IPS DF 19.7 (cell line): ENCODE data around the gene KCNK6.
A peak's percentile ranks its signal among the peaks of the same experiment; 100 is the strongest.
"Not testable (repeated sequence)": the region's sequence is repeated elsewhere in the genome, so short reads cannot be mapped to it uniquely, and the experiment has no call there.

Experiments
- DNase-seq: peaks from one replicate; pipeline ENCODE4 v3.0.0-alpha.2; 2013; ENCODE audit warnings: low read depth, low spot score

KCNK6 gene

DNA sequence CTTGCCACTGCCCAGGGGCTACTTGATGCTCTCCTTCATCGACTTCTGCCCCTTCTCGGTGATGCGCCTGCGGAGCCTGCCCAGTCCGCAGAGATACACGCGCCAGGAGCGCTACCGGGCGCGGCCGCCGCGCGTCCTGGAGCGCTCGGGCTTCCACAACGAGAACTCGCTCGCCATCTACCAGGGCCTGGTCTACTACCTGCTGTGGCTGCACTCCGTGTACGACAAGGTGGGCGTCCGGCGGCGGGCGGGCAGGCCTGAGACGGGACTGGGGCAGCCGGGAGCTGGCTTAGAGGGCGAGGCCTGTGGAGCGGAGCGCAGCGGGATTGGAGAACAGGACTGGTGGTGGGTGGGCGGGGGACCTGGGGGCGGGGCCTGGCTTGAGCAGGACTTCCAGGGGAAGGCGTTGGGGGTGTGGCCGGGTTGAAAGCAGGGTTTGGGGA is 42.0 kb downstream of the KCNK6 start:
- peak; percentile 64 for DNase-seq

DNA sequence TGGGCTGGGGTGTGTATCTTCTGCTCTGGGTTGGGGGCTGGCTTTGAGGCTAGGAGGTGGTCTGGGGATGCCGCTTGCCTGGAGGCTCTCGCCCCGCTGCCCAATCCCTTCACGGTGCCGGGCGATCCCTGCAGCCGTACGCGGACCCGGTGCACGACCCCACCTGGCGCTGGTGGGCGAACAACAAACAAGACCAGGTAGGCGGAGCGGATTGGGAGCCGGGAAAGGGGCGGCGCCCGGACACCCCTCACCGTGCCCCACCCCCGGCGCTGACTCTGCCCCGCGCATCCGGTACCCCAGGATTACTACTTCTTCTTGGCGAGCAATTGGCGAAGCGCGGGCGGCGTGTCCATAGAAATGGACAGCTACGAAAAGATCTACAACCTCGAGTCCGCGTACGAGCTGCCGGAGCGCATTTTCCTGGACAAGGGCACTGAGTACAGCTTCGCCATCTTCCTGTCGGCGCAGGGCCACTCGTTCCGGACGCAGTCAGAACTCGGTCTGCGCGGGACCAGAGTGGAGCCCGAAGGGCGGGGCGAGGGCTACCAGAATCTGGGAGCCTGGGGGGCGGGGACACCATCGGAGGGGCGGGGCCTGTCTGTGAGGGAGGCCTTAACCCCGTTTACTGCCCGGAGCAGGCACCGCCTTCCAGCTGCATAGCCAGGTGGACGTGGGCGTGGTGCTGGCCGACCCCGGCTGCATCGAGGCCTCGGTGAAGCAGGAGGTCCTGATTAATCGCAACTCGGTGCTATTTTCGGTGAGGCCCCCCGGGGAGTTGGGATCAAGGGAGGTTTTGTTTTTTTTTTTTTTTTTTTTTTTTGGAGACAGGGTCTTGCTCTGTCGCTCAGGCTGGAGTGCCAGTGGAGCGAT is 42.7 kb downstream of the KCNK6 start:
- DNase-seq: peak; percentile 40

DNA sequence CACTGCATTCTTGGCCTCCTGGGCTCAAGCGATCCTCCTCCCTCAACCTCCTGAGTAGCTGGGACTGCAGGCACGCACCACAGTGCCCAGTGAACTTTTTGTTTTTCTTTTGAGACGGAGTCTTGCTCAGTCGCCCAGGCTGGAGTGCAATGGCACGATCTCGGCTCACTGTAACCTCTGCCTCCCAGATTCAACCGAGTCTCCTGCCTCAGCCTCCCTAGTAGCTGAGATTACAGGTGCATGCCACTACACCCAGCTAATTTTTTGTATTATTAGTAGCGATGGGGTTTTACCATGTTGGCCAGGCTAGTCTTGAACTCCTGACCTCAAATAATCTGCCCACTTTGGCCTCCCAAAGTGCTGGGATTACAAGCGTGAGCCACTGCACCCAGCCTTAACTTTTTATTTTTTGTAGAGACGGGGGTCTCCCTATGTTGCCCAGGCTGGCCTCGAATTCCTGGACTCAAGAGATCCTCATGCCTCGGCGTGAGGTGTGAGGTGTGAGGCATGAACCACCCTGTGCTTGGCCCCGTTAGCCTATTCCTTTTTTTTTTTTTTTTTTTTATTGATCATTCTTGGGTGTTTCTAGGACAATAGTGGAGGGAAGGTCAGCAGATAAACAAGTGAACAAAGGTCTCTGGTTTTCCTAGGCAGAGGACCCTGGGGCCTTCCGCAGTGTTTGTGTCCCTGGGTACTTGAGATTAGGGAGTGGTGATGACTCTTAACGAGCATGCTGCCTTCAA is 43.5 kb downstream of the KCNK6 start:
- not testable (repeated sequence) for DNase-seq

DNA sequence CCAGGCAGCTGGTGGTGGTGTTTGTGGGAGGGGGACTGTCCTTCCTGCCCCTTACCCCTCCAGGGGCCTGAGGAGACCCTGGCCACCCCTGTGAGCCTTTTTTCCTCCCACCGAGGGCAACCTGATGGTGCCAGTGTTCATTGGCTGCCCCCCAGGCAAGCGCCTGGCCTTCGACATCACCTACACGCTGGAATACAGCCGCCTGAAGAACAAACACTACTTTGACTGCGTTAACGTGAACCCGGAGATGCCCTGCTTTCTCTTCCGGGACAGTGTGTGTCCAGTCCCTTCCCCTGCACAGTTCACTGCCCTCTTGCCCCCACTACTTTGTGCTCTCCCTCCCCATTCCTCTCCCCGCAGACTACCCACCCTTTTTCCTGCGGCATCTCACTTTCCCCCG is 47.4 kb downstream of the KCNK6 start:
- DNase-seq: no peak

DNA sequence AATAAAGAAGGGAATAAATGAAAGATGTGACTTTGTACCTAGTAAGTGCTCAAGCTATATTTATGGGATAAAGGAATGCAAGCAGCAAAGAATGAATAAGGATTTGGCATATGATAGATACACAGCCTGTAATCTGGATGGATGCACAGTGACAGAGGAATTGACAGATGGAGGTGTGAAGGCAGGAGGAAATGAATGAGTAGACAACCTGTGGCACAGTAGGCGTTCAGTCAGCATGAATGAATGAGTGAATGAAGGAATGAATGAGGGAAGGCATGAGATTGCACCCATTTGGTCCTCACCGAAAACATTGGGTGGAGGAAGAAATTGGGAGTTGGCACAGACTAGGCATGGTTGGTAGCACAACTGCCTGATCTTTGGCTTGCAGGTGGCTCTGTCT is 49.9 kb downstream of the KCNK6 start:
- DNase-seq: no peak

DNA sequence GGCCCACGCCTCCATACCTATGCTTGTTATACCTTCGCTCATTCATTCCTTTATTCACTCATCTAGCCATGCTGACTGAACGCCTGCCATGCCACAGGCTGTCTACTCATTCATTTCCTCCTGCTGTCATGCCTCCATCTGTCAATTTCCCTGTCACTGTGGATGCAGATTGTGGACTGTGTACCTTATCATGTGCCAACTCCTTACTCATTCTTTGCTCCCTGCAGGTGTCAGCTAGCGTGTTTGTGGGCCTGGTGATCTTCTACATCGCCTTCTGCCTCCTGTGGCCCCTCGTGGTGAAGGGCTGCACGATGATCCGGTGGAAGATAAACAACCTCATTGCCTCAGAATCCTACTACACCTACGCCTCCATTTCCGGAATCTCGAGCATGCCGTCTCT is 50.7 kb downstream of the KCNK6 start:
- no peak for DNase-seq

DNA sequence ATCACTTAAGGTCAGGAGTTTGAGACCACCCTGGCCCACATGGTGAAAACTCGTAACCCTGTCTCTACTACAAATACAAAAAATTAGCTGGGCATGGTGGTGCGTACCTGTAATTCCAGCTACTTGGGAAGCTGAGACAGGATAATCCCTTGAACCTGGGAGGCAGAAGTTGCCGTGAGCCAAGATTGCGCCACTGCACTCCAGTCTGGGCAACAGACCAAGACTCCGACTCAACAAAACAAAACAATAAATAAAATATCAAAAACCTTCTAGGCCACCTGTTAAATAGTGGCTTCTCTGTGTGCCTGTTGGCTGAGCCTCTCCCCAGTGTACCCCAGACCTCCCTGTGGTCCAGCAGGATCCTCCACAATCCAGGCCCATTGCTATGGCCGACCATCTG is 51.4 kb downstream of the KCNK6 start:
- no peak for DNase-seq

DNA sequence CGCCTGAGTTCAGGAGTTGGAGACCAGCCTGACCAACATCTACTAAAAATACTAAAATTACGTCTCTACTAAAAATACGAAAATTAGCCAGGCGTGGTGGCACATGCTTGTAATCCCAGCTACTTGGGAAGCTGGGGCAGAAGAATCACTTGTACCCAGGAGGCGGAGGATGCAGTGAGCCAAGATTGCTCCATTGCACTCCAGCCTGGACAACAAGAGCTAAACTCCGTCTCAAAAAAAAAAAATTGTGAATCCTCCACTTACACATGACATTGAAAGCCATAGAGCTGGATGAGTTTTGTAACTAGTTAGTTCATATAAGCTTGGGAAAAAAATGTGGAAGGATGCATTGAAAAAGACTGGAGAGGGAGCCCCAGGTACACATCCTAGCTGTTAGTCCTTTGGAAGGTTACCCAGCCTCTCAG is 54.3 kb downstream of the KCNK6 start:
- no peak for DNase-seq

DNA sequence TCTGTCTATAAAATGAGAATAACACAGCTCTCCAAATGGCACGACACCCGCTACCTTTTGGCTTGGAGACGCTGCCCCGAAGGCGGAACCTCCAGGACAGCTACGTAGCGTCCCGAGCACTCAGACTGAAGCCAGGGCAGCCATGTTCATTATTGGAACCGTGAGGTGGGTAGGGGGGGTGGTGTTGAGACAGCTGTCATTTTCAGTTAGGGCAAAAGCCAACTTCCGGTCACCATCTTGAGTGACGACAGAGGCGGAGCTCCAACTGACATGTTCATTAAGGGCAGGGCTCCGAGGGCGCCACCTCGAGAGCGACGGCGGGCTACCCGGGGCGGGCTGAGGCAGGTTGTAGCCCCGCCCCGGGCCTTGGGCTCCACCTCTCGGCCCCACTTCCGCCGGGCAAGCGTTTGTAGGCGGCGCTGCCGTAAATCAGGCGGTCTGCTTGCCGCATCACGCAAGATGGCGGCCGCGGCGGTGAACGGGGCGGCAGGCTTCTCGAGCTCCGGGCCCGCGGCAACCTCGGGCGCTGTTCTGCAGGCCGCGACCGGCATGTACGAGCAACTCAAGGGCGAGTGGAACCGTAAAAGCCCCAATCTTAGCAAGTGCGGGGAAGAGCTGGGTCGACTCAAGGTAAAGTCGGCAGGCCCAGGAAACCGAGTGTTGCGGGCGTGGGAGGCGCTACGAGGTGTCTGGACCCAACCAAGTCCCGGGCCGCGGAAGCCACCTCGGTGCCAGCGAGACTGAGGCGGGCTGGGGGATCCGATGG is 54.9 kb downstream of the KCNK6 start, which contains the start of gene PSMD8:
Gene PSMD8 (plus strand): TSS at position 240 of the 766 bp plus-strand sequence. CDS start 31 bp downstream, at position 271.
- peak; percentile 99 for DNase-seq

DNA sequence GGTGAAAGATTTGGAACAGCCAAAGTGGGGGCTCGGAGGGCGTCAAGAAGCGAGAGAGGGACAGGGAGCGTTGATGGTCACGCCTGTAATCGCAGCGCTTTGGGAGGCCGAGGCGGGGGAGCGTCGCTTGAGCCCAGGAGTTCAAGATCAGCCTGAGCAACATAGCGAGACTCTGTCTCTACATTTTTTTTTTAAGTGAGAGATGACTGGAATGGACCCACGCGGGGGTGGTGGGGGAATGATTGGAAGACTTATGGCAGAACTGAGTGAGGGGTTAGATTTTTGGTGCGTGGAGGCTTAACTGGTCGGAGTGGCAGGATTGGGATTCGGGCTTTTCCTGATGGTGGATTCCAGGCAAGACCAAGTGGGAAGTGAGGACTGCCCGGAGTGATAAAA is 55.5 kb downstream of the KCNK6 start:
- DNase-seq: no peak

DNA sequence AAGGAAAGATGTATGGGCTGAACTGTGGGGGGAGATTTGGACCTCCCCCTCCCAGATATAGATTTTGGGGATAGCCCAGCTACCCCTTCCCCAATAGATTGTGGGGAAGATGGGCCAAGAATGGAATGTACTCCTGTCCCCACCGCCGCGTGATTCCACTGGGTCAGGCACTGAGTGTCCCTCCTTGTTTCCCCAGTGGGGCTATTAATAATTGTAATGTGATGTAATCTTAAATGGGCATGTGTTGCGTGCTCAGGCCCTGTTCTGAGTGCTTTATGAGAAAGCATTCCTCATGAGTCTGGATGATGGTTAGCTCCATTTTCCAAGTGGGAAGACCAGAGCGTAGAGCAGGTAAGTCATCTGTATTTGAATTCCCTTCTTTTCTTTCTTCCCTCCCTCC is 56.1 kb downstream of the KCNK6 start:
- DNase-seq: no peak

DNA sequence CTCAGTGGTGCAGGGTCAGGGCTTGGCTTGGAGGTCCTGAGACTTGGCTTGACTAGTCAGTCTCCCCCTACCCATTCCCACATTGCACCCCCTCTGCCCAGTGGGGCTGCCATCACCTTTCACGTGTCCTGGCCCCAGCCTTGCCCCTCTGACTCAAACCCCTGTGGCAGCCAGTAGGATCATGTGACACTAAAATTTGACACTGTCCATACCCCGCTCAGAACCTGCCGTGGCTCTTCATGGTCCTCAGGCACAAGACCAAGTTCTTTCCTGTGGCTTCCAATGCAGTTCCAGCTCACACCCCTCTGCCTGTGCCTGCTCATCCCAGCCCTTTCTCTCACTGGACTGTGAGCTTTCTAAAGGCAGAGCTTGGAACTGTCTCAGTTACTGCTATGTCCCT is 56.9 kb downstream of the KCNK6 start:
- no peak for DNase-seq

DNA sequence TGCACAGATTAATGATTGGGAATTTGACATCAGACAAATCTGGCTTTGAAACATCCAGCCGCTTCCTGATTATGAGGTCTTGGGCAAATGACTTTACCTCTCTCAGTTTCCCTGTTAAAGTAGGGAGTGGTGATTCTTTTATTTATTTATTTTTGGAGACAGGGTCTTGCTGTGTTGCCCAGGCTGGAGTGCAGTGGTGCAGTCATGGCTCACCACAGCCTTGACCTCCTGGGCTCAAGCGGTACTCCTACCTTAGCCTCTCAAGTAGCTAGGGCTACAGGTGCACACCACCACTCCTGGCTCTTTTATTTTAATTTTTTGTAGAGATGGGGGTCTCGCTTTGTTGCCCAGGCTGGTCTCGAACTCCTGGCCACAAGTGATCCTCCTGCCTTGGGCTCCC is 57.4 kb downstream of the KCNK6 start:
- DNase-seq: no peak

DNA sequence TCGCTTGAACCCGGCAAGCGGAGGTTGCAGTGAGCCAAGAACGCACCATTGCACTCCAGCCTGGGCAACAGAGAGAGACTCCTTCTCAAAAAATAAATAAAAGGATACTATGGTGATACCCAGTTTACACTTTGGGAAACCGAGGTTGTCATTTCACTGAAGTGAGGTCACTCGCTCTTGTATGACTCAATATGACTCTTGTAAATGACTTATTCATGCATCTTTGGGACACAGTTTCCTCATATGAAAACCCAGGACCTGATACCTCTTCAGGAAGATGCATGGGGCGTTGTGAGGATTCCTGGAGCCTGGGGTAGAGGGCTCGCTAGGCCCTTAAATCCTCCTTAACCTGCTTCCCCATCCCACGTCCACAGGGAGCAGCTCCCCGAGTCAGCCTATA is 59.2 kb downstream of the KCNK6 start:
- no peak for DNase-seq

DNA sequence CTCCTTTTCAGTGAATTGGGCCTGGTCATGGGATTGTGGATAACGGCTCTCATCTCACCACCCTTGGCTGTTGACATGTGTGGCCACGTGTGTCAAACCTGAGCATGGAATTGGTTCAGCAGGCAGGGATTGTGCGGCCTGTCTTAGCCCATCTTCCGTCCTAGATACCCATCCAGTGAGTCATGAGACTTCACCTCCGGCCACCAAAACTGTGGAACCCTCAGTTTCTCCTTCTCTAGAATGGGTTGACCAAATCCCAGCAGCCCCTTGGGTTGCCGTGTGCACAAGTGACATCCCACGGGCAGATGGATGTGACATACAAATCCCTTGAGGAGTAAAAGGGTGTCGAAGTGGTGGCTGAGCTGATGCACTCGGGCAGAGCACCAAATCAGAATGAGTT is 61.5 kb downstream of the KCNK6 start:
- no peak for DNase-seq
